Cardiac septum (tissue), 1 donor: ENCODE measurements around the gene ODAD4. TPM values are rescaled to one million over a fixed set of nuclear protein-coding genes. Genes with fewer than 3 reads are reported as not detected.

Experiments used
- DNase-seq: peaks from one replicate; pipeline ENCODE4 v3.0.0-alpha.2; 2020; ENCODE audit warnings: low spot score
- intact Hi-C: fragments of 100-400 bp; cut with DNase I; formaldehyde crosslinking; loops from one replicate; pipeline ENCODE4 v1.14.0; 2022
- long read RNA-seq: library from polyadenylated mRNA; unstranded; transcript quantifications from one replicate; pipeline ENCODE4 v2.0.0, GENCODE V29; 2021
- total RNA-seq: library from RNA; stranded (reverse); fragmentation: NEBNext Ultra II Directional; extraction: Animal tissue kit (Norgen Biotek cat#: 25700); gene quantifications from one replicate; pipeline ENCODE4 v1.2.1, GENCODE V29; 2021
- donor health status: DM: no; HTN: no; CAD: no.

The ODAD4 gene, protein sequence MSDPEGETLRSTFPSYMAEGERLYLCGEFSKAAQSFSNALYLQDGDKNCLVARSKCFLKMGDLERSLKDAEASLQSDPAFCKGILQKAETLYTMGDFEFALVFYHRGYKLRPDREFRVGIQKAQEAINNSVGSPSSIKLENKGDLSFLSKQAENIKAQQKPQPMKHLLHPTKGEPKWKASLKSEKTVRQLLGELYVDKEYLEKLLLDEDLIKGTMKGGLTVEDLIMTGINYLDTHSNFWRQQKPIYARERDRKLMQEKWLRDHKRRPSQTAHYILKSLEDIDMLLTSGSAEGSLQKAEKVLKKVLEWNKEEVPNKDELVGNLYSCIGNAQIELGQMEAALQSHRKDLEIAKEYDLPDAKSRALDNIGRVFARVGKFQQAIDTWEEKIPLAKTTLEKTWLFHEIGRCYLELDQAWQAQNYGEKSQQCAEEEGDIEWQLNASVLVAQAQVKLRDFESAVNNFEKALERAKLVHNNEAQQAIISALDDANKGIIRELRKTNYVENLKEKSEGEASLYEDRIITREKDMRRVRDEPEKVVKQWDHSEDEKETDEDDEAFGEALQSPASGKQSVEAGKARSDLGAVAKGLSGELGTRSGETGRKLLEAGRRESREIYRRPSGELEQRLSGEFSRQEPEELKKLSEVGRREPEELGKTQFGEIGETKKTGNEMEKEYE
- total RNA-seq = 0.54 TPM
- long read RNA-seq = 0 reads

DNA sequence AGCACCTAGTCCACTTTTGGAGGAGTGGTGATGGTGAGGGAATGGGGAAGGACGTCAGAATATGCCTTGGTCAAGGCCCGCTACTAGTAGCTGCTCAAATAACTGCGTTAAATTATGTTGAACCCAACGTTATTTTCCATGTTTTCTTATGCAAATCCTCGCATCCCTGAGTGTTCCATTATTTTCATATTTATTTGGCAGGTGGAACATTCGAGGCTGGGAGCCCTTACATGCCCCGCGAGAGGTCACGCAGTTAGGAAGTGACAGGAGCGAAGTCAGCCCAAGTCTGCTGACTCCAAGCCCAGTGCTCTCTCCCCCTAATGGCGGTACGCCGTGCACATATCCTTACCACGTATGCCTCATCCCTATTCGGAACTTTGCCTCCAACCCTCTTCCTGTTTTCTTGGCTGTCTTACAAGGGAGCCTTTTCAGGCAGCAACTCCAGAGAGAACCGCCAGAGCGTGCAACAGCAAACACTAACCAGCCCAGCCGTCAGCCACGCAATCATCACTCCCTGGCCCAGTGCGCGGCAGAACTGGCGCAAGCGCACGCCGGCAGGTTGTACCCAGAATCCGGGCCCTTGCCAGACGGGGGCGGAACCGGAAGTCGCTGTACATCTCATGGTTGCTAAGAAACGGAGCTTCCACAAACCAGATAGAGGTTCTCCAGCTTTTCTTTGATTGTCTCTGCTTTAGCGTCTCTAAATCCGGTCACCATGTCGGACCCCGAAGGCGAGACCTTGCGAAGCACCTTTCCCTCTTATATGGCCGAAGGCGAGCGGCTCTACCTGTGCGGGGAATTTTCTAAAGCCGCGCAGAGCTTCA, at the start of gene ODAD4:
Gene ODAD4, plus strand, starts transcription at position 609 of the 824 bp plus-strand sequence. Its CDS starts 107 bp downstream, at position 716.
- intact Hi-C loops = loop anchor here (1.0 kb wide), 1 partner anchor 11 kb away; no protein-coding TSS in a partner anchor
- peak; percentile 97 for DNase-seq

DNA sequence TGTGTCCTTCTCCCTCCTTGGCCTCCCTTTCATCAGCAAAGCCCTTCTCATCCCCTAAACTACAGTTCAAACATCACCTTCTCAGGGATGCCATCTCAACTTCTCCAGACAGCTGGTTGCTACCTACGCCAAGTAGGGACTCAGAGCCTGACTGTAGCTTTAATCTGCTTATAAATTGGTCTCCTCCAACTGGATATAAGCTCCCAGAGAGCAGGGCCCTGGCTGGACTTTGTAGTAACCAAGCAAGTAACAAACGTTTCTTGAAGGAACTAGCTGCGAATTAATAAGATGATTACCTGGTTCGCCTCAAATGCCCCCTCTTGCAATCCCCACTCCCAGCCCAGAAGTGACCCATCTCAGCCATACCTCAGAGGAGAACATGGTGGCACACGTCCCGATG, 47.7 kb upstream of the ODAD4 start:
- DNase-seq = no peak
- intact Hi-C loops = no loop called here

DNA sequence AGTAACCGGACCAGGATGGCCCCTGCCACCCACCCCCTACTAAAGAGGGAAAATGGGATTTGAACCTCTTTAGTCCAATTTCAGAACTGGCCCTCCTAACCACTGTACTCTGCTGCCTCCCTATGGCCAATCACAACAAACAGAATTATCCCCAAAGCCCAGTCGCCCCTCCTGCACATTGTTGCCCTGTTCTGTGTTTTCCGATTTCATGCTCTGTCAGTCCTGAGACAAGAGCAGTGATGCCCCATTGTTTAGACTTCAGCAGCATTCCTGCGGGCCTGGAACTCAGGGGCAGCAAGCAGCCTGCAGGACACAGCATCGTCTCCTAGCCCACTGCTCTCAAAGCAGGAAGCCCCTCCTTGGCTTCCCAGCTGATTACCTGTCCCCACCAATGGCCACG, 44.7 kb upstream of the ODAD4 start:
- DNase-seq = no peak
- intact Hi-C loops = no loop called here

DNA sequence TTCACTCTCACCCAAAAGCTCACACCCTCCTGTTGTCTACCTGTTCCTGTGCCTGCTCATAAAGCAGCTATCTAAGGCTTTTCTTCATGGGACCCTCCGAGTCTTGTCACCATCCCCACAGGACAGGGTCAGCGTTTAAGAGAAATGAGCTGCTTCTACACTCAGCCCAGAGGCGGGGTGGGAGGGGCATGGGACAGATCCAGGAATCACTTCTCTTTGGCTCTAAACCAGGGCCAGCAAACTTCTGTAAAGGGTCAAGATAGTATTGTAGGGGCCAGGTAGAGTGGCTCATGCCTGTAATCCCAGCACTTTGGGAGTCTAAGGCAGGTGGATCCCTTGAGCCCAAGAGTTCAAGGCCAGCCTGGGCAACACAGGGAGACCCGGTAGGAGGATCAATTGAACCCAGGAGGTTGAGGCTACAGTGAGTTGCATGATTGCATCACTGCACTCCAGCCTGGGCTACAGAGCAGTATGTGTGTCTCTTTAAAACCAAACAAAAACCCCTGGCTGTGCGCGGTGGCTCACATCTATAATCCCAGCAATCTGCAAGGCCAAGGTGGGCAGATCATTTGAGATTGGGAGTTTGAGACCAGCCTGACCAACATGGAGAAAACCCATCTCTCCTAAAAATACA, 42.0 kb upstream of the ODAD4 start:
- no peak for DNase-seq
- intact Hi-C loops = no loop called here

DNA sequence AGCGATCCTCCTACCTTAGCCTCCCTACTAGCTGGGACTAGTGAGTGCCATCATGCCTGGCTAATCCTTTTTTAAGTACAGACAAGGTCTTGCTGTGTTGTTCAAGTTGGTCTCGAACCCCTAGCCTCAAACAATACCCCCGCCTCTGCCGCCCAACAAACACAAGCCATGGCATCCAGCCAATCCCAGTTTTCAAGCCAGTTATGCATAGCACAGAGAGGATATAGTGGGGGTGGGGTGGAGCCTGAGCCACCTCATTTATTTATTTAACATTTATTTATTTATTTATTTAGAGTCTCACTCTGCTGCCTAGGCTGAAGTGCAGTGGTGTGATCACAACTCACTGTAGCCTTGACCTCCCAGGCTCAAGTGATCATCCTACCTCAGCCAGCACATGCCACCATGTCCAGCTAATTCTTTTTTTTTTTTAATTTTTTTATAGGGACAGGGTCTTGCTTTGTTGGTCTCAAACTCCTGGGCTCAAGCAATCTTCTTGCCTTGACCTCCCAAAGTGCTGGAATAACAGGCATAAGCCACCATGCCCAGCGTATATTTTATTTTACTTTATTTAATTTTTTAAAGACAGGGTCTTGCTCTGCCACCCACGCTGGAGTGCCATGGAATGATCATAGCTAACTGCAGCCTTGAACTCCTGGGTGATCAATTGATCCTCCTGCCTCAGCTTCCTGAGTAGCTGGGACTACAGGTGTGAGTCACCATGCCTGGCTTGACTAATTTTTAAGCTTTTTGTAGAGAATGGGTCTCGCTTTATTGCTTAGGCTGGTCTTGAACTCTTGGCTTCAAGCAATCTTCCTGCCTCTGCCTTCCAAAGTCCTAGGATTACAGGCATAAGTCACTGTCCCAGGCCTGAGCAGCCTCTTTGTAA, 39.0 kb upstream of the ODAD4 start:
- DNase-seq = no peak
- intact Hi-C loops = no loop called here

DNA sequence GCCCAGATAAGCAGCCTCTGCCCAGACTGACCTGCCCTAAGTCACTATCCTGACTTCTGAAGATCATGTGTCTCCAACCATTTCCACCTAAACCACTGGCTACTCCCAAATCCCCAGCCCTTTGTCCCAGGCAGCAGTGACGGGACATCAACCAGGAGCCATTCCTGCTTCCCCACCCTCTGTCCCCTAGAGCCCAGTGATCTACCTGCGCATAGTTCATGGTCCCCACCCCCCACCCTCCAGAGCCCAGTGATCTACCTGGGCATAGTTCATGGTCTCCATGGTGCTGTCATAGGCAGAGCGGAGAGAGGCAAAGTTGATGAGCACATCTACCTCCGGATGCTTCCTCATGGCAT, 38.4 kb upstream of the ODAD4 start:
- intact Hi-C loops = no loop called here
- DNase-seq = no peak

DNA sequence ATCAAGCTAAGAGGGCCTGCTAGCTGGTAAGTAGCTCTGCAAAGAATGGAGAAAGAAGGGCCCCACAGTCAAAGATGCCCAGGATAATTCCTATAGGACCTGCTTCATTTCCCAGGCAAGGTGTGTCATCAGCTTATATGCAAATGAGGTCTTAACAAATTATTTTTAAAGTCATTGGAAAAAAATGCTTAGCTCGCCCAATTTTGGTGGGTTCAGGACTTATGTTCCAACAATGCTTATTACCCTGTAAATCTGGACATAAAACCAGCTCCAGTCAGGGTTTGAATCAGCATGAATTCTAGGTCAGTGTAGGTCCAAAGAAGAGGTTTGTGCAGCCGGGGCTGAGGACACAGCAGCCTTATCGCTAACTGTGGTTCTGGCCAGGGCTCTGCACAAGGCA, 37.0 kb upstream of the ODAD4 start:
- intact Hi-C loops = no loop called here
- no peak for DNase-seq

DNA sequence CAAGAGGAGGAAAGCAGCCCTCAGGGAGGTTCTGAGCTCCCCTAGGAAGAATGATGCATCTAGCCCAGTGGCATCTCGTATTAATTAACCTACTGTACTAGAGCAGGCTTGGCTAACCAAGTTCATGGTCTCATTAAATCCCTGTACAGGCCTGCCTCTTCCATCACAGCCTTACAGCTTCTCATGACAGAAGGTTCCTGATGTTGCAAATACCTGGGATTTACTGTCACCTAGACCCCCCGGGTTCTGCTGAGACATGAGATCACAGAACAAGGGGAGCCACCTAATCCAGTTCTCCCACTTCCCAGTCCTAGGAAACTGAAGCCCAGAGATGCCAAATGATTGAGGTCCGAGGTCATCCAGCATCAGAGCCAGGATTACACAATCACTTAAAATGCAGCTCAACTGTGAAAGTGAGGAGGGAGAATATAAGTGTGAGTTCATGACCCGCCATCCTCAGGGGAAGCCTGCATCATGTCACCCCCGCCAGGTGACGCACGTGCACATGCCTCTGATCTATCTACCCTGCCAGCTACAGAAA, 35.6 kb upstream of the ODAD4 start:
- no peak for DNase-seq
- intact Hi-C loops = no loop called here

DNA sequence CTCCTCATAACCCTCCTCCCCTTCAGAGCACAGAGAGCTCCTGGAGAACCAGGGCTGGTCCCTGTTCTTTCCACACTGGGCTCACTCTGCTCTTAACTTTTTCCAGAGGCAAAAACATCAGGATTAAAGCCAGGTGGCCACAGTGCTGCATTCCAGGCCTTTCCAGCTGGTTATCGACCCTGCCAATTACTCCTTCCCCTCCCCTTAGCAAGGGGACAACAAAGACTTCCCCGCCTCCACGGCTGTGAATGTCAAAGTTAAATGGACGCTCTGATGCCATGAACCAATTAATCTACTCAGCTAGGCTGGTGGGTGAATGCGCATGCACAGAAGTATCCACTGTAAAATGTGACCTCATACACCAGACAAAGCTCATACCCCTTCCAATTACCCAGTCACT, 34.8 kb upstream of the ODAD4 start:
- intact Hi-C loops = no loop called here
- no peak for DNase-seq

GRCh38 chr17:41896726-41897125, 33.7 kb upstream of the ODAD4 start:
- intact Hi-C loops = no loop called here
- DNase-seq = no peak

- DNase-seq = no peak
- intact Hi-C loops = no loop called here
These were observed 28.8 kb upstream of the ODAD4 start for GRCh38 chr17:41901646-41902045.

GRCh38 chr17:41904242-41904841, 26.1 kb upstream of the ODAD4 start:
- DNase-seq = no peak

GRCh38 chr17:41905172-41905571, 25.2 kb upstream of the ODAD4 start:
- DNase-seq = no peak
- intact Hi-C loops = no loop called here

More at GRCh38 chr17:41904242-41904841, 26.1 kb upstream of the ODAD4 start:
- intact Hi-C loops = no loop called here

DNA sequence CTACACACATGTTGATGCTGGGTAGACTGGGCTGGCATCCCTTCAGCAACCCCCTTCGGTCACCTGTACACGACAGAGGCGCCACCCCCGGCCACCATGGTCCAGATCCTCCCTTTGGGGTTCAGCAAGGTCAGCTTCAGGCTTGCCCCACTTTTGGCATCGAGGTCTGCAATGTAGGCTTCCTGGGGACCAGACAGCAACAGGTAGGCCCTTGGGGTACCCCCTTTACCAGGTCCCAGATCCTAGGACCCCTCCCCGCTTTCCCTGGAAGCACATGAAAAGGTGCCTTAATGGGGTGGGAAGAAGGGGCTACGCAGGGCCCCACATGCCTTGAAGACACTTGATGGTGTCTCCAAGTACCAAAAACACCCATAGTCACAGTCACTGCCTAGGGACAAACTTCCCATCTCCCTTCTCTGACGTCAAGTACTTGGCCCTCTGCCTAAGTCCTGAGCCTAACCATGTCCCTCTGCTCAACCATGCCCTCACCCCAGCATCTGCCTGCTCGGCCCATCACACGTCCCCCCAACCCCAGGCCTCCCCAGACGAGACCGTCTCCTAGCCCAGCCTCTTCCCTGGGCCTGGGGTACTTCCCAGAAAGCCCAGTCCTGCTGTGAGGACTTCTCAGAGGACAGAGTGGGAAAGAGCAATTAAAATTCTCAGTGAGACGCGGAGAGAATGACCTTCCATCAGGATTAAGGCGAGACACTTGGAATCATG, 23.8 kb upstream of the ODAD4 start:
- intact Hi-C loops = no loop called here
- DNase-seq = no peak

GRCh38 chr17:41907185-41907556, 23.2 kb upstream of the ODAD4 start:
- intact Hi-C loops = no loop called here
- no peak for DNase-seq

- no peak for DNase-seq
- intact Hi-C loops = no loop called here
These were observed 22.5 kb upstream of the ODAD4 start for GRCh38 chr17:41907633-41908539.

- no peak for DNase-seq
- intact Hi-C loops = no loop called here
These were observed 21.3 kb upstream of the ODAD4 start for GRCh38 chr17:41909088-41909487.
